ENCODE measurements around the gene PTPA.

- TF ChIP-seq CTCF (IDR thresholded peaks at IDR 0.05; ENCODE audit: low read depth, low read length) (no peak), EZH2phosphoT487 (IDR thresholded peaks at IDR 0.05; ENCODE audit: low read depth) (no peak)
Measured at GRCh38 chr9:129078691-129079503, 32.3 kb upstream of the PTPA start.
